ENCODE data around the gene HOXB2. TPM values are rescaled to one million over a fixed set of nuclear protein-coding genes. Genes with fewer than 3 reads are reported as not detected.

HOXB2 gene
- total and polyA plus RNA-seq, 9 of the 15 experiments (the other 6 are each of a cell fraction or from before 2014, with no cell fraction given), result 2.1 to 97.7 (median 21.2) TPM

DNA sequence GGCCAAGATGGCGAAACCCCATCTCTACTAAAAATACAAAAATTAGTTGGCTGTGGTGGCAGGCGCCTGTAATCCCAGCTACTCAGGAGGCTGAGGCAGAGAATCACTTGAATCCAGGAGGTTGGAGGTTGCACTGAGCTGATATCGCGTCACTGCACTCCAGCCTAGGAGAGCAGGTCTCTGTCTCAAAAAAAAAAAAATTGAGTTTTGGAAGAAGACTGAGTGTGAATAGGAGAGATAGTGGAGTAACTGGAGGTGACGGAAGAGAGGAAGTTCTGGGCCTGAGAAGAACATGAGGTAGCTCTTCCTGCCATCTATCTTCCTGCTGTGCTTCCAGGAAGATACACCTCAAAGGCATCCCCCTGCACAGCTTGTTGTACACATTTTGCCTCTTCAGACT lies 25.5 kb downstream of the HOXB2 start (continued):
- TF ChIP-seq ZNF639 (CRISPR knock-in tag; conservative IDR thresholded peaks at IDR 0.05 in 1 of 2, IDR thresholded peaks at IDR 0.05 in 1 of 2) (no peak), KDM1A (IDR thresholded peaks at IDR 0.05) (peak in 1 of 2 experiments; percentile 25; a peak in 1 of 4 replicates), REST (IDR thresholded peaks at IDR 0.05; ENCODE audit: borderline replicate concordance) (no peak), REST (CRISPR knock-in tag; IDR thresholded peaks at IDR 0.05; ENCODE audit: low read depth) (no peak), POLR2AphosphoS2 (IDR thresholded peaks at IDR 0.05; ENCODE audit: low read length) (no peak), SMARCE1 (IDR thresholded peaks at IDR 0.05) (peak; percentile 34; the same call in 1 of the 2 replicates)
- TF ChIP-seq, protein P1, sequence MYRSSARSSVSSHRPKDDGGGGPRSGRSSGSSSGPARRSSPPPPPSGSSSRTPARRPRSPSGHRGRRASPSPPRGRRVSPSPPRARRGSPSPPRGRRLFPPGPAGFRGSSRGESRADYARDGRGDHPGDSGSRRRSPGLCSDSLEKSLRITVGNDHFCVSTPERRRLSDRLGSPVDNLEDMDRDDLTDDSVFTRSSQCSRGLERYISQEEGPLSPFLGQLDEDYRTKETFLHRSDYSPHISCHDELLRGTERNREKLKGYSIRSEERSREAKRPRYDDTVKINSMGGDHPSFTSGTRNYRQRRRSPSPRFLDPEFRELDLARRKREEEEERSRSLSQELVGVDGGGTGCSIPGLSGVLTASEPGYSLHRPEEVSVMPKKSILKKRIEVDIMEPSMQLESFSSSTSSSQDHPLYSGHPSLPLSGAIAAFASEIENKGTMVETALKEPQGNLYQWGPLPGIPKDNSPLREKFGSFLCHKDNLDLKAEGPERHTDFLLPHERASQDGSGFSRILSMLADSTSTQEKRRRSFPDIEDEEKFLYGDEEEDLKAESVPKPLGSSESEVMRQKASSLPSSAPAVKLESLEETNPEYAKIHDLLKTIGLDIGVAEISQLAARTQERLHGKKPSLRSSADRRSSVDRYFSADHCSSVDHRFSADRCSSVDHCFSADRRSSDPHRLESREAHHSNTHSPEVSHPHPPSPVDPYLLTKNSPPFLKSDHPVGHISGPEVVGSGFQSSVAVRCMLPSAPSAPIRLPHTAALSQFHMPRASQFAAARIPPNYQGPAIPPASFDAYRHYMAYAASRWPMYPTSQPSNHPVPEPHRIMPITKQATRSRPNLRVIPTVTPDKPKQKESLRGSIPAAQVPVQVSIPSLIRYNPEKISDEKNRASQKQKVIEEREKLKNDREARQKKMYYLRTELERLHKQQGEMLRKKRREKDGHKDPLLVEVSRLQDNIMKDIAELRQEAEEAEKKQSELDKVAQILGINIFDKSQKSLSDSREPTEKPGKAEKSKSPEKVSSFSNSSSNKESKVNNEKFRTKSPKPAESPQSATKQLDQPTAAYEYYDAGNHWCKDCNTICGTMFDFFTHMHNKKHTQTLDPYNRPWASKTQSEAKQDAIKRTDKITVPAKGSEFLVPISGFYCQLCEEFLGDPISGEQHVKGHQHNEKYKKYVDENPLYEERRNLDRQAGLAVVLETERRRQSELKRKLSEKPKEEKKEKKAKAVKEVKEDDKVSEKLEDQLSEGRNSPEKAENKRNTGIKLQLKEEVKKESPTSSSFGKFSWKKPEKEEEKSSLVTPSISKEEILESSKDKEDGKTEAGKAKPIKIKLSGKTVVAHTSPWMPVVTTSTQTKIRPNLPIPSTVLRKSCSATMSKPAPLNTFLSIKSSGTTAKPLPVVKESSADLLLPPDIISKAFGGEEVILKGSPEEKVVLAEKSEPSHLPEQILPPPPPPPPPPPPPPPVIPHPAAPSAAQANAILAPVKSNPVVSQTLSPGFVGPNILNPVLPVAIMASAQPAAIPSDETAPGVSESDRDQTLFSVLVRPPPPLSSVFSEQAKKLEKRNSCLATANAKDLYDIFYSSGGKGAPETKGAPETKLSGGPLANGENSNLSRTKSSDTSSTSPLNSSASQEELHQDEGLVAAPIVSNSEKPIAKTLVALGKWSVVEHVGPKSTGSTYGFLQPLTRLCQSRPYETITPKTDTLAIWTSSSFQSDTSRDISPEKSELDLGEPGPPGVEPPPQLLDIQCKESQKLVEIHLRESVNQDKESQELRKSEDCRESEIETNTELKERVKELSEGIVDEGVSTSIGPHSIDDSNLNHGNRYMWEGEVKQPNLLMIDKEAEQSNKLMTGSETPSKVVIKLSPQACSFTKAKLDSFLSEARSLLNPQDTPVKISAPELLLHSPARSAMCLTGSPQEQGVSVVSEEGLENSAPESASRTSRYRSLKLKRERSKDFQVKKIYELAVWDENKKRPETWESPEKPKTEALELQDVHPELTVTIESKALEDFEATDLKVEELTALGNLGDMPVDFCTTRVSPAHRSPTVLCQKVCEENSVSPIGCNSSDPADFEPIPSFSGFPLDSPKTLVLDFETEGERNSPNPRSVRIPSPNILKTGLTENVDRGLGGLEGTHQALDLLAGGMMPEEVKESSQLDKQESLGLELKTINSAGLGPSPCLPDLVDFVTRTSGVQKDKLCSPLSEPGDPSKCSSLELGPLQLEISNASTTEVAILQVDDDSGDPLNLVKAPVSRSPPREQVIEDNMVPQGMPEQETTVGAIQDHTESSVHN (IDR thresholded peaks at IDR 0.05; ENCODE audit: borderline replicate concordance in 1 of 2, low read depth in 1 of 2), result no peak
